Tibial artery (tissue), 4 donors: ENCODE measurements around the gene GABBR2.

Source experiments
- DNase-seq, 2 donors: peaks; one replicate each; pipeline ENCODE4 v3.0.0-alpha.2; 2019
- H3K27ac ChIP-seq, 2 donors: fragments of 200-600 bp; sonication (generic) in 1 of 2; 1 replicate in 1 of 2; 2 replicates in 1 of 2; pipeline ENCODE4 v1.5.1; 2018 to 2019; ENCODE audit warnings: mild to moderate bottlenecking in 1 of 2
- H3K27me3 ChIP-seq, 2 donors: fragments of 200-600 bp; sonication (generic) in 1 of 2; one replicate each; pipeline versions ENCODE4 v1.5.1 to v1.6.0; 2016 to 2019
- H3K36me3 ChIP-seq, 3 donors: fragments of 200-600 bp; sonication (generic) in 2 of 3; one replicate each; pipeline ENCODE4 v1.5.1; 2016 to 2019; ENCODE audit warnings: mild to moderate bottlenecking in 2 of 3
- H3K4me1 ChIP-seq, 4 donors: fragments of 200-600 bp; sonication (generic) in 2 of 4; 1 replicate in 3 of 4; 2 replicates in 1 of 4; pipeline ENCODE4 v1.5.1; 2016 to 2019
- H3K4me3 ChIP-seq, 2 donors: fragments of 200-600 bp; sonication (generic) in 1 of 2; 1 replicate in 1 of 2; 2 replicates in 1 of 2; pipeline ENCODE4 v1.5.1; 2018 to 2019; ENCODE audit warnings: mild to moderate bottlenecking in 2 of 2
- H3K9me3 ChIP-seq, 3 donors: fragments of 200-600 bp; sonication (generic) in 1 of 3; one replicate each; pipeline ENCODE4 v1.5.1; 2016 to 2019
- CTCF ChIP-seq, 2 experiments: fragments of 200-600 bp in 1 of 2; fragments of 450-650 bp in 1 of 2; IDR thresholded peaks; one replicate each; pipeline ENCODE4 v1.5.1; 2017 to 2019; ENCODE audit warnings: antibody characterized with exemption in 2 of 2, mild to moderate bottlenecking in 1 of 2, moderate library complexity in 1 of 2
- intact Hi-C: fragments of 100-400 bp; cut with DNase I; formaldehyde crosslinking; loops from one replicate; pipeline ENCODE4 v1.15.0; 2023; ENCODE audit warnings: low total_unique reads

The GABBR2 gene

GRCh38 chr9:98418578-98419259 lies 290.0 kb downstream of the GABBR2 start:
- no peaks in the 10 kb centered on the region for H3K36me3 ChIP-seq
- H3K9me3 ChIP-seq: peaks cover 0 to 11% (median 0%) of the 10 kb centered on the region in 3 donors
- DNase-seq: no peak
- no peak overlapping the region for H3K27ac ChIP-seq
- no peak for TF ChIP-seq CTCF (IDR thresholded peaks at IDR 0.05)
- H3K4me3 ChIP-seq: no peak overlapping the region
- peaks cover 0 to 7% of the 10 kb centered on the region in 2 donors for H3K27me3 ChIP-seq
- intact Hi-C loops: no loop called here
- no peaks in the 10 kb centered on the region for H3K4me1 ChIP-seq

GRCh38 chr9:98416294-98417248 lies 292.2 kb downstream of the GABBR2 start:
- DNase-seq: no peak
- no peak overlapping the region for H3K4me3 ChIP-seq
- no peak overlapping the region for H3K27ac ChIP-seq
- no peaks in the 10 kb centered on the region for H3K4me1 ChIP-seq
- no peak for TF ChIP-seq CTCF (IDR thresholded peaks at IDR 0.05)
- intact Hi-C loops: no loop called here
- H3K36me3 ChIP-seq: no peaks in the 10 kb centered on the region
- peaks cover 0 to 7% of the 10 kb centered on the region in 2 donors for H3K27me3 ChIP-seq
- peaks cover 0 to 11% (median 0%) of the 10 kb centered on the region in 3 donors for H3K9me3 ChIP-seq

GRCh38 chr9:98415782-98416181 lies 293.0 kb downstream of the GABBR2 start:
- no peak for DNase-seq
- Histone ChIP-seq H3K36me3 (no peaks in the 10 kb centered on the region), H3K27me3 (peaks cover 0 to 7% of the 10 kb centered on the region in 2 donors), H3K27ac (no peak overlapping the region), H3K4me1 (no peaks in the 10 kb centered on the region), H3K9me3 (peaks cover 0 to 11% (median 0%) of the 10 kb centered on the region in 3 donors), H3K4me3 (no peak overlapping the region)
- intact Hi-C loops: no loop called here
- TF ChIP-seq CTCF (IDR thresholded peaks at IDR 0.05): no peak

- Histone ChIP-seq H3K36me3 (no peaks in the 10 kb centered on the region), H3K27me3 (peaks cover 0 to 4% of the 10 kb centered on the region in 2 donors), H3K9me3 (peaks cover 0 to 11% (median 0%) of the 10 kb centered on the region in 3 donors), H3K4me1 (no peaks in the 10 kb centered on the region), H3K27ac (no peak overlapping the region), H3K4me3 (no peak overlapping the region)
- intact Hi-C loops: no loop called here
- no peak for TF ChIP-seq CTCF (IDR thresholded peaks at IDR 0.05)
- no peak for DNase-seq
Observed at GRCh38 chr9:98413084-98413483, 295.7 kb downstream of the GABBR2 start.

- DNase-seq: no peak
- intact Hi-C loops: no loop called here
- Histone ChIP-seq H3K4me3 (no peak overlapping the region), H3K27ac (no peak overlapping the region), H3K36me3 (no peaks in the 10 kb centered on the region), H3K4me1 (no peaks in the 10 kb centered on the region), H3K9me3 (peaks cover 0 to 11% (median 0%) of the 10 kb centered on the region in 3 donors), H3K27me3 (no peaks in the 10 kb centered on the region)
- TF ChIP-seq CTCF (IDR thresholded peaks at IDR 0.05): no peak
Observed at GRCh38 chr9:98412101-98412842, 296.5 kb downstream of the GABBR2 start.
